ENCODE measurements around the gene PKP3. TPM values are rescaled to one million over a fixed set of nuclear protein-coding genes. Genes with fewer than 3 reads are reported as not detected.

The PKP3 gene
- total and polyA plus RNA-seq, 8 donors: 11.0 to 48.6 (median 13.9) TPM

DNA sequence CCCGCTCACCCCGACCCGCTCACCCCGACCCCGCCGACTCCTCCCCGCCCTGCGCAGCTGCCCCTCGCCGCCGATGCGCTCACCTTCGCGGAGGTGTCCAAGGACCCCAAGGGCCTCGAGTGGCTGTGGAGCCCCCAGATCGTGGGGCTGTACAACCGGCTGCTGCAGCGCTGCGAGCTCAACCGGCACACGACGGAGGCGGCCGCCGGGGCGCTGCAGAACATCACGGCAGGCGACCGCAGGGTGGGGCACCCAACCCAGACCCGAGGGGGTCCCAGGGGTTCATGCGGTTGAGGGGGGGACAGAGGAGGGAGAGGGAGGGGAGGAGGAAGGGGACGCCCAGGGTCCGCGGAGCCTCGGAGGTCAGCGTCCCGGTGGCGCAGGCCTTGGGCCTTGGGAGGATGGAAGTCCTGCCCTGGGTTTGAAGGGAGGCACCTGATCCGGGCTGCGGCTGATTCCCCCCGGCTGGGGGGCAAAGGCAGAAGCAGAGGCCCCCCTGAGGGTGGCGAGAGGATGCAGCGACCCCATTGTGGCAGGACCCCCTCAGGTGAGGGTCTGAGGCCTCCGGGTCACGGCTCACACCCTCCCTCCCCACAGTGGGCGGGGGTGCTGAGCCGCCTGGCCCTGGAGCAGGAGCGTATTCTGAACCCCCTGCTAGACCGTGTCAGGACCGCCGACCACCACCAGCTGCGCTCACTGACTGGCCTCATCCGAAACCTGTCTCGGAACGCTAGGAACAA lies 9.2 kb downstream of the PKP3 start:
- no peak overlapping the region for H3K27ac ChIP-seq
- H3K36me3 ChIP-seq: peaks cover 0 to 17% of the 10 kb centered on the region in 2 donors
- intact Hi-C loops (cut with DNase I): no loop called here
- H3K27me3 ChIP-seq: no peaks in the 10 kb centered on the region
- ATAC-seq: no peak
- H3K9me3 ChIP-seq: peaks cover 0 to 5% of the 10 kb centered on the region in 2 donors
- peaks cover 7 to 21% of the 10 kb centered on the region in 2 donors for H3K4me1 ChIP-seq
- DNase-seq: no peak
- TF ChIP-seq, protein P1, sequence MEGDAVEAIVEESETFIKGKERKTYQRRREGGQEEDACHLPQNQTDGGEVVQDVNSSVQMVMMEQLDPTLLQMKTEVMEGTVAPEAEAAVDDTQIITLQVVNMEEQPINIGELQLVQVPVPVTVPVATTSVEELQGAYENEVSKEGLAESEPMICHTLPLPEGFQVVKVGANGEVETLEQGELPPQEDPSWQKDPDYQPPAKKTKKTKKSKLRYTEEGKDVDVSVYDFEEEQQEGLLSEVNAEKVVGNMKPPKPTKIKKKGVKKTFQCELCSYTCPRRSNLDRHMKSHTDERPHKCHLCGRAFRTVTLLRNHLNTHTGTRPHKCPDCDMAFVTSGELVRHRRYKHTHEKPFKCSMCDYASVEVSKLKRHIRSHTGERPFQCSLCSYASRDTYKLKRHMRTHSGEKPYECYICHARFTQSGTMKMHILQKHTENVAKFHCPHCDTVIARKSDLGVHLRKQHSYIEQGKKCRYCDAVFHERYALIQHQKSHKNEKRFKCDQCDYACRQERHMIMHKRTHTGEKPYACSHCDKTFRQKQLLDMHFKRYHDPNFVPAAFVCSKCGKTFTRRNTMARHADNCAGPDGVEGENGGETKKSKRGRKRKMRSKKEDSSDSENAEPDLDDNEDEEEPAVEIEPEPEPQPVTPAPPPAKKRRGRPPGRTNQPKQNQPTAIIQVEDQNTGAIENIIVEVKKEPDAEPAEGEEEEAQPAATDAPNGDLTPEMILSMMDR (IDR thresholded peaks at IDR 0.05): no peak
- H3K4me3 ChIP-seq: no peak overlapping the region

- H3K4me3 ChIP-seq: no peak overlapping the region
- peaks cover 7 to 21% of the 10 kb centered on the region in 2 donors for H3K4me1 ChIP-seq
- TF ChIP-seq, protein P1 (IDR thresholded peaks at IDR 0.05): no peak
- H3K36me3 ChIP-seq: peaks cover 0 to 17% of the 10 kb centered on the region in 2 donors
- no peak for ATAC-seq
- H3K27me3 ChIP-seq: no peaks in the 10 kb centered on the region
- peak in 1 of 4 donors; percentile 81 for DNase-seq
- H3K27ac ChIP-seq: no peak overlapping the region
- peaks cover 0 to 5% of the 10 kb centered on the region in 2 donors for H3K9me3 ChIP-seq
- intact Hi-C loops (cut with DNase I): no loop called here
Measured at GRCh38 chr11:403761-404431, 9.9 kb downstream of the PKP3 start.

GRCh38 chr11:404551-405264 lies 10.7 kb downstream of the PKP3 start:
- H3K4me1 ChIP-seq: peaks cover 7 to 21% of the 10 kb centered on the region in 2 donors
- H3K36me3 ChIP-seq: peaks cover 0 to 15% of the 10 kb centered on the region in 2 donors
- ATAC-seq (no peak), DNase-seq (peak in 1 of 4 donors; percentile 28)
- intact Hi-C loops (cut with DNase I): no loop called here
- H3K9me3 ChIP-seq: peaks cover 0 to 5% of the 10 kb centered on the region in 2 donors
- no peak overlapping the region for H3K27ac ChIP-seq
- no peaks in the 10 kb centered on the region for H3K27me3 ChIP-seq
- no peak overlapping the region for H3K4me3 ChIP-seq
- TF ChIP-seq, protein P1 (IDR thresholded peaks at IDR 0.05): no peak

- Histone ChIP-seq H3K27me3 (no peaks in the 10 kb centered on the region), H3K4me3 (no peak overlapping the region), H3K36me3 (peaks cover 0 to 12% of the 10 kb centered on the region in 2 donors), H3K27ac (no peak overlapping the region), H3K4me1 (peaks cover 7 to 21% of the 10 kb centered on the region in 2 donors), H3K9me3 (no peaks in the 10 kb centered on the region)
- DNase-seq (peak in 2 of 4 donors; percentile 34 to 48), ATAC-seq (no peak)
- intact Hi-C loops (cut with DNase I): no loop called here
- TF ChIP-seq, protein P1 (IDR thresholded peaks at IDR 0.05): no peak
Measured at GRCh38 chr11:405323-405953, 11.4 kb downstream of the PKP3 start.
